ENCODE results near the gene LMO7. TPM values are rescaled to one million over a fixed set of nuclear protein-coding genes. Genes with fewer than 3 reads are reported as not detected.
"Not testable (repeated sequence)": the region's sequence is repeated elsewhere in the genome, so short reads cannot be mapped to it uniquely, and the experiment has no call there.

The LMO7 gene
- polyA plus RNA-seq, 5 donors = 113 to 213 (median 199) TPM

DNA sequence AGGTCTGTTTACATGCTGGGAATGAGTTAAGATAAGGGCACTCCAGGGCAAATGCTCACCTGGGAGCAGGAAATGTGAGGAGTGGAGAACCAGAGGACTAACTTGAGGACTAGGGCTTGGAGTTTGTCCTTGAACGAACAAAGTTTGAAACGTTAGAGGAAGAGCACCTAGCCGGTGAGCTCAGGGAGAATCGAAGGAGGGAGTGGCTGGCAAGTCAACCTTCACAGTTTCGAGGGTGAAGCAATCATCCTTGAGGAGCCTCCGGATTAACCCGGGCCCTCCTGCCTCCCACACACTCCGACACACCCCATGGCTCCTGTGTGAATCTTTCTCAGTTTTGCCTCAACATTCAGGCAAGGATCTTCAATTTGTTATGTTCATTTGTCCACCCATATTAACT lies 58.6 kb downstream of the LMO7 start:
- no peak for DNase-seq

DNA sequence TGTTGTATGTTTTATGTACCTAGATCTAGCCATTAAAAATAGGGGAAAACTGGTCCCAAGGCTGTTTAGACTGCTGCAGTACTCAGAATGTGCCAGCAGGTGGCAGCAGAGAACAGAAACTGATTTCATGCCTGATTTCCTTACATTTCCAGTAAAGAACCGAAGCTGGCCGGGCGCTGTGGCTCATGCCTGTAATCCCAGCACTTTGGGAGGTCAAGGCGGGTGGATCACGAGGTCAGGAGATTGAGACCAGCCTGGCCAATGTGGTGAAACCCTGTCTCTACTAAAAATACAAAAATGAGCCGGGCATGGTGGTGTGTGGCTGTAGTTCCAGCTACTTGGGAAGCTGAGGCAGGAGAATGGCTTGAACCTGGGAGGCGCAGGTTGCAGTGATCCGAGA lies 59.8 kb downstream of the LMO7 start:
- peak; percentile 56 to 76 for DNase-seq

DNA sequence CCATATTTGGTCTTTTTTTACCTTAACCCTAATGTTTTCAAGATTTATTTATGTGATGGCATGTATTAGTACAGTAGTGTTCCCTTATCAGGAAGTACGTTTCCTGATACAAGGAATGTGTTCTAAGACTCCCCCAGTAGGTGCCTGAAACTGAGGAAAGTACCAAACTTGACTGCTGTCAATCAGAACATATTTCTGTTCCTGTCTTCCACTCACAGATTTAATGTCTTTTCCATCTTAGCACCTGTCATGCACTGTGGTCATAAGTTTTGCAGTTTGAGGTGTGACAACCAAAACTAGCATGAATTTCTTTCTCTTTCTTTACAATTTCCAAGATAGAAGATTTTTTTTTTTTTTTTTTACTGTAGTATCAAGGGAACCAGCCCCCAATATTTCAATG lies 62.9 kb downstream of the LMO7 start:
- DNase-seq = no peak

GRCh38 chr13:75699717-75700116 lies 63.6 kb downstream of the LMO7 start:
- DNase-seq = not testable (repeated sequence)

DNA sequence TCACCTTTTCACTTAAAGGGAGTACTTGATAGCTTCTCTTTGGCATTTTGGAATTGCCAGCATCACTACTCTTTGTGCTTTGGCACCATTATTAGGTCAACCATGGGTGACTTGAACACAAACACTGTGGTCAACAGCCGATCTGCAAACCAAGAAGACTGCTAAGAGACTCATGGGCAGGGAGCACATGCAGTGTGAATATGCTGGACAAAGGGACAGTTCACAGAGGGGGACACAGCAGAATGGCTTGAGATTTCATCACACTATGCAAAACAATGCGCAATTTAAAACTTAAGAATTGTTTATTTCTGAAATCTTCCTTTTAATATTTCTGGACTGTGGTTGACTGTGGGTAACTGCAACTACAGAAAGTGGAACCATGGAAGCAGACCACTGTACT lies 64.4 kb downstream of the LMO7 start:
- DNase-seq = no peak

DNA sequence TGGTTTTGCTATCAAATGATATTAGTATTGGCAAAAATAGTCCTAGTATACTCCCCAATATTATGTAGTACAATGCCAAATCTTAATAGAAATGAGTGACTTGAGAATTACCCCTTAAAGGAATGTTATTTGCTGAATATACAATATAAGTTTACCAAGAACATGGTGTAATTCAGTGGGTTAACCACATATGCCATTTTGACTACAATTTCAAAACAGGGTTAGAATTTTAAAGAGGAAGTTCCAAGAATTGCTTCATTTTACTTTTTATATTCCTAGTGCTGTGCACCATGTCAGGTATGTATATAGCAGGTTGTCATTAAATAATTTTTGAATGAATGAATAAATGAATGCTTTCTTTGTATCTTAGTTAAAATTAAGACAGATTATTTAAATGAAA lies 66.3 kb downstream of the LMO7 start:
- DNase-seq = no peak

GRCh38 chr13:75703769-75704168 lies 67.6 kb downstream of the LMO7 start:
- no peak for DNase-seq

- no peak for DNase-seq
Observed at GRCh38 chr13:75704194-75704926, 68.2 kb downstream of the LMO7 start.

DNA sequence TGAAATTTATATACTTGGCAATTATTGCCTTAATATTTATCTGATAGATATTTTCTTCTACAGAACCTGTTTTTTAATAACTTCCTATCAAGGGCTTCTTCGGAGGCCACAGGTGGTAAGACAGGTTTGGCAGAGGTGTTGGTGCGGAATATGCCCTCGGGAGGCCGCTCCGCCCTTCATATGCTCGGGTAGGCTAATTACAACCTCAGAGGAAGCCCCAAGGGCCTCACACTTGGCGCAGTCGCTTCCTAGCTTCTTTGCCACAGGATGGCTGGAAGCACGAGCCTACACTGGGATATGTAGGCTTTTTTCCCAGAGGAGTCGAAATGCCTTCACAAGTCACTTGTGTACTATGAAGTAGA lies 68.8 kb downstream of the LMO7 start:
- DNase-seq = peak; percentile 55 to 59

- no peak for DNase-seq
Observed at GRCh38 chr13:75705395-75705794, 69.3 kb downstream of the LMO7 start.

DNA sequence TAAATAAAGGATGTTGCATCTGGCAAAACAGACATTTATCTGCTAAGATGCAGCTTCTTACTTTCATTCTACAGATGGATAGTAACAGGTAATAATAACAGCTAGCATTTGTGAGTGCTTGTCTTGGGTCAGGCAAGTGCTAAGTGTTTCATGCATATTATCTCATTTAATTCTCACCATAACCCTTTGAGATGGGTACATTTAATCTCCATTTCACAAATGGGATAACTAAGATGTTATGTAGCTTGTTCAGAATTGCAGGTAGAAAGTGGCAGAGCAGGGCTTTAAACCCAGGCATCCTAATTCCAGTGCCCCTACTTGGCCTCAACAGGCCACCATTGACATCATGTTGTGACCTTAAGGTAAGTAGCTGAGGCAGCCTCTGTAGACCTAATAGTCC lies 69.8 kb downstream of the LMO7 start:
- no peak for DNase-seq

GRCh38 chr13:75713852-75714251 lies 77.7 kb downstream of the LMO7 start:
- DNase-seq = no peak

DNA sequence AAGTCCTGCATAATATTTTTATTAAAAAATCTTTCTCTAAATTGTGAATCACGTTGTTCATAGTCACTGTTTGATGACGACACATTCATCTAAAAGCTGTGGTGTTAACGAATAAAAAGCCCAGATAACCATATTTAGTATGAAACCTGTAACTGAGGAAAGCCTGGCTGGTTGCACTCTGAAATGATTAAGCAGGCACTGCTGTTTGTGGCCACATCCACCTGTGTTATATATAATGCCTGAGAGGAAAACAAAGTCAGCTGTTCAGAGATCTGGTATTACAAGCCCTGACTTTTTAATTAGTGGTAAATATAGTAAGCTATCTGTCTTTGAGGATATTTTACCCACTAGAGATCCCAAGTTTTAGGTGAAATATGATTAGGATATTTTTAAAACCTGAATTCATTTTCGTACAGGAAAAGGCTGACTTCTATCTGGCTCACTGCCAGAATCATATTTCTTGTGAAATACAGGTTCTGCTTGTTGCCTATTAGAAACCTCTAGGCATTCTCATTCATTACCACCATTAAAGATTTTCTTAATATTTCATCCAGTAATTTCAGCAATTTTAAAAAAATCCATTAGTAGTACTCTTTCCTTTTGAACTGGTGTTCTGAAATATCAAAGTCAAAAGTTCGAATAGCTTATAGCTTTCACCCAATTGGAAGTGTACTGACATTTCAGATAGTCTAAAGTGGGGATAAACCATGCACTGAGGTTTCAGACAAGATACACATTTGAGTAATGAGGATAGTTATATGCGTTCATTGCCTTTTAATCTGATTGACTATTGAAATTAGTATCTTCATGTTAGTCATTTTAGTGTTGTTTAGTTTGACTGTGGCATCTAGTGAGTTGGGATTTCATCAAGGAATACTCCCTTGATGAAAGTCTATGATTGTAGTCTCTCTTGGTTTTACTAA lies 79.7 kb downstream of the LMO7 start:
- DNase-seq = no peak

- no peak for DNase-seq
Observed at GRCh38 chr13:75717525-75717924, 81.4 kb downstream of the LMO7 start.

GRCh38 chr13:75721307-75721706 lies 85.2 kb downstream of the LMO7 start:
- no peak for DNase-seq

GRCh38 chr13:75723901-75724300 lies 87.8 kb downstream of the LMO7 start:
- no peak for DNase-seq

GRCh38 chr13:75724752-75725517 lies 88.8 kb downstream of the LMO7 start:
- DNase-seq = no peak

DNA sequence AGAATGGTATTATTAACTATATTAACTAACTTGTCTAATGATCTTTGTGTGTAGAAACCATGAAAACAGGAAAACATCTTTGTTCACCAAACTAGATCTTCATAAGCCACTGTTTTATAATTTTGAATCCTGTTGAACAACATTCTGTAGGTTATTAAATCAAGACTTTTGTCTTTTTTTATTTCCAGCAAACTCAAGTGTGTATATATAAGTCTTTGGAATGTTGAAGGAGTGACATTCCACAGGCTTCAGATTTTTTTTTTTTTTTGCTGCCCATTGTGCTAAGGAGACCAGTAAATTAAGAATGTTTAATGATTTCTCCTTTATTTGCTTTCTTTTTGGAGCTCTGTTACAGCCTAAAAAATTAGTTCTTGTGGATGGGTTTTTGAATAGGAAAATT lies 89.6 kb downstream of the LMO7 start:
- DNase-seq = no peak

GRCh38 chr13:75726306-75726705 lies 90.2 kb downstream of the LMO7 start:
- DNase-seq = no peak

DNA sequence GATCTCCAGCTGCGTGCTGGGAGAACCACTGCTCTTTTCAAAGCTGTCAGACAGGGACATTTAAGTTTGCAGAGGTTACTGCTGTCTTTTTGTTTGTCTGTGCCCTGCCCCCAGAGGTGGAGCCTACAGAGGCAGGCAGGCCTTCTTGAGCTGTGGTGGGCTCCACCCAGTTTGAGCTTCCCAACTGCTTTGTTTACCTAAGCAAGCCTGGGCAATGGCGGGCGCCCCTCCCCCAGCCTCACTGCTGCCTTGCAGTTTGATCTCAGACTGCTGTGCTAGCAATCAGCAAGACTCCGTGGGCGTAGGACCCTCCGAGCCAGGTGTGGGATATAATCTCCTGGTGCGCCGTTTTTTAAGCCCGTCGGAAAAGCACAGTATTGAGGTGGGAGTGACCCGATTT lies 97.0 kb downstream of the LMO7 start:
- DNase-seq = not testable (repeated sequence)

- no peak for DNase-seq
Observed at GRCh38 chr13:75736173-75736572, 100.0 kb downstream of the LMO7 start.

- DNase-seq = no peak
Observed at GRCh38 chr13:75738841-75739240, 102.7 kb downstream of the LMO7 start.

All from right lung (tissue), 5 donors.